NCI-H1436 (cell line): ENCODE measurements around the gene CPSF6.
"Not testable (repeated sequence)": the region's sequence is repeated elsewhere in the genome, so short reads cannot be mapped to it uniquely, and the experiment has no call there.

Experiments used
- DNase-seq: peaks from one replicate; lab custom pipeline; 2025; lab: John Stamatoyannopoulos, UW

Gene CPSF6

DNA sequence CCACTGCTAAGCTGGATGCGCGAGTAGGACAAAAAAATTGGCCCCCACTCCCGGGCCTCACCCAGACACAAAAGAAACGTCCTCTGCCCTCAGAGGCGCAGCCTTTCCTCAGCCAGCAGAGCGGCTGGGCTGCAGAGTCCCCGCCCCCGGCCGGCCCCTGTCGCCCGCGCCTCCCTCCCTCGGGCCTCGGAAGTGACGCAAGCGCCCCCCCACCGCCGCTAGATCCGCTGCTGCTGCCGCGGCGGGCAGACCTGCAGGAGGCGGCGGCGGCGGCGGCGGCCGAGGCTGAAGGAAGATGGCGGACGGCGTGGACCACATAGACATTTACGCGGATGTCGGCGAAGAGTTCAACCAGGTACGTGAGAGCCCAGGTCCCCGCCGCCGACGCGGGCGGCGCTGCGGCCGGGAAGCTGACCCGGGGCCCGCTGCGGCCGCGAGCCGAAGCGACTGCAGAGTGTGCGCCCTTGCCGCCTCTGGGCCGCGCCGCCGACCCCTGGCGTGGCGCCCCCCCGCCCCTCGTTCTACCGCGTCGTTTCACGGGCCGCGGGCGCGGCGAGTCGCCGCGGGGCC, at the start of gene CPSF6:
CPSF6 (plus strand) TSS at position 218 of the 570 bp plus-strand sequence; CDS start at position 296, 78 bp downstream.
- peak; percentile 94 for DNase-seq

DNA sequence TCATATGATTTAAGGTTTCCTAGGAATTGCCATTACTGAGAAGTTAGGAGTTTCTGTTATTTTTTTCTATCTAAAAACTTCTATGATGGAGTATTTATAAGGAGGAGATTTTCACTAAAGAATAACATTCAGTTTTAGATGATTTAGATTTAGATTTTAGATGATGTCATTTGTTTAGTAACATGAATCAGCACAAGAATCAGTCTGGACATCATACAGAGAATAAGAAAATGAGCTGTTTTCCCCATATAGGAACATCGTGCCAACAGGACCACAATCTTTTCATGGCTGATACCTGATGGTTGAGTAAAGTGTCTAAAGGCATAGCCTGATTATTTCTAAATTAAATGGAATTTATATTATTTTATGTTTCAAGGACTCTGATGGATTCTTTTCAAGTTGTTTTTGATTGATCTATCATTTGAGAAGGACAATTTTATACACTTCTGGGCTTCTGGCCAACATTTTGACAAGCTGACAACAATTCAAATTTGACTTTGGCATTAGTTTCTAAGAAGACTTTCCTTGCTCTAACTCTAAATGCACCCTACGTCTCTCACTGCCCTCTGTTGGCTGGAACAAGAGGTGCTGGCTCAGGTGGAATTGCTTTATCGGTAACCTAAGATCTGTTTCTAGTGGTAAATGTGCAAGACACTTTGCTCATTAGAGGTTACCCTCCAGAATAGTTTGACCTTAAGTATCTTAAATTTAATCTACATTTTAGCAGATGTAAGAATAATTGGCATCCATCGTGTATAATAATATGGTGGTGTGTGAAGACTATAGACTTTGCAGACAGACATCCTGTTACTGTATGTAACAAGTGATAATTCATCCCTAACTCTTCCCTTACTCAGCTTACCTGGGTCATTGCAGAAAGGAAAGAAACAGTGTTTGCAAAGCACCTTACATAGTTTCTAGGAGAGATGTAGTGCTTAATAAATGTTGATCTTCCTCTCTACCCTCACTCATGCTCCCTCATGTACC, 42.8 kb upstream of the CPSF6 start:
- no peak for DNase-seq

DNA sequence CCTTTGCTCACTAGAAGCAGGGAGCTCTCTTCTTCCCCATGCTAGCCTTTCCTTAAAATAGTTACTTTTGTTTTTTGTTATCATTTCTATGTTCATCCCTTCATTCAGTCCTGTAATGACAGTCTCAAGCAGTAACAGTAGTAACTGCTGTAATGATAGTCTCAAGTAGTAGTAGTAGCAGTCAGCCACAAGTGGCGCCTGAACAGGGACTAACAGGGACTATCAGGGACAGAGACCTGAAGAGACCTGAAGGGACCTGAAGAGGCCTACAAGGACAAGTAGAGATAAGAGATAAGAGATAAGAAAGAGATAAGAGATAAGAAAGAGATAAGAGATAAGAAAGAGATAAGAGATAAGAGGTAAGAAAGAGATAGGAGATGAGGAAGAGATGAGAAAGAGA, 39.4 kb upstream of the CPSF6 start:
- DNase-seq = not testable (repeated sequence)

DNA sequence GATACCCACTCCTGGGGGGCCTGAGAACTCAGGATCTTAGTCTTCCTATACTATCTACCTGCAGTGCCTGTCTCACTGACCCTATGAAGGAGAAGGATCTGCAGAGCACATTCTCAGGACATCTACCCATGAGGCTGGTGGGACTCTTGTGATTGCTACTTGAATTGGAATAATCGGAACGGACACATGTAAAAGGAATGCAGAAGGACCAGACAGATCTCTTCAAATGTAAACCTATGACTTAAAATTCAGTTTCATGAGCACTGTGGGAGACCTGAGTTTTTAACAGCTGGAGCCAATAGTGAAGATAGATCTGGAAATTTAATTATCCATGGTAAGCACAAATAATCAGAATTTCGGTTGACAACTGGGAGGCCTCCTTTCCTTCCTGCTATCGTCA, 35.2 kb upstream of the CPSF6 start:
- DNase-seq = no peak

- no peak for DNase-seq
Measured at GRCh38 chr12:69210661-69211060, 28.7 kb upstream of the CPSF6 start.

GRCh38 chr12:69211160-69211559, 28.2 kb upstream of the CPSF6 start:
- no peak for DNase-seq

GRCh38 chr12:69214169-69214568, 25.2 kb upstream of the CPSF6 start:
- DNase-seq = no peak

GRCh38 chr12:69225251-69225910, 14.0 kb upstream of the CPSF6 start:
- DNase-seq = no peak

DNA sequence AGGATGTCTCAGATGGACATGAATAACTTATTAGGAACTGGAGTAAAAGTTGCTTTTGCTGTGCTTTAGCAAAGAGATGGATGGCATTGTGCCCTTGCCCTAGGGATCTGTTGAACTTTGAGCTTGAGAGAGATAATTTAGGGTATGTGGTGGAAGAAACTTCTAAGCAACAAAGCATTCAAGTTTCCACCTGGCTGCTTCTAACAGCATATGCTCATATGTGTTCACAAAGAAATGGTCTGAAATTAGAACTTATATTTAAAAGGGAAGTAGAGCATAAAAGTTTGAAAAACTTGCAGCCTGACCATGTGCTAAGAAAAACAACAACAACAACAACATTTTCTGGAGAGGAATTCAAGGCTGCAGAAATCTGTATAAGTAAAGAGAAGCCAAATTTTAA, 7.9 kb upstream of the CPSF6 start:
- no peak for DNase-seq

- no peak for DNase-seq
Measured at GRCh38 chr12:69238589-69239351, 599 bp upstream of the CPSF6 start.

DNA sequence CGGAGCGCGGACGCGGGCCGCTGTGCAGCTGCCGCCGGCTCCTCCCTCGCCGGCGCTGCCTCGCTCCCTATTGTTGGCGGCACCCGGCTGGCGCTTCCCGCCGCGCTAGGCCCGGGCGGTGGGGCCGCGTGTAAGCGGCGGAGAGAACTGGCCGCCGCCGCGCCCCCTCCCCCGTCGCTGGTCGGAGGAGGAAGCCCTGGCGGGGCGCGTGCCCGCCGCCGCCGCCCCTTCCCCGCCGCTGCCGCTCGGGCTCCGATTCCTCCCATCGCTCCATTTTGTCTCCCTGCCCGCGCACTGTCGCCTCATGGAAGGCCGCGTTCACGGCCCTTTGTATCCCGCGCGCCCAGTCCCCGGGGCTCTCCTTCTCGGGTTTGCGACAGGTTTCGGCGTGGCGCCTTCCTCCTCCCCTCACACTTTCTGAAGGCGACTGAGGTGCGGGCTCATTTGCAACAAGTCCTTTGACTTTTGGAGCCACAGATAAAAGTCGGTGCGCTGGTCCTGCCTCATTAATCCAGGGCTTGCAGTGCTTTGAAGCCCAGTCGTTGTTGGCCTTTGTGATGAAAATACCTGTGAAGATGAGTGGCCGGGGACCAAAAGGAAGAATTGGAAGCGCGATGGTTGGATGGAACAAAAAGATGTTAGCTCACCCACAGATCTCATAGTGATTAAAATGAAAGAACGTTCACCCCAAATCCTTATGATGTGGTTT, 707 bp downstream of the CPSF6 start:
- peak; percentile 38 for DNase-seq

GRCh38 chr12:69240631-69240995, 1.2 kb downstream of the CPSF6 start:
- no peak for DNase-seq

DNA sequence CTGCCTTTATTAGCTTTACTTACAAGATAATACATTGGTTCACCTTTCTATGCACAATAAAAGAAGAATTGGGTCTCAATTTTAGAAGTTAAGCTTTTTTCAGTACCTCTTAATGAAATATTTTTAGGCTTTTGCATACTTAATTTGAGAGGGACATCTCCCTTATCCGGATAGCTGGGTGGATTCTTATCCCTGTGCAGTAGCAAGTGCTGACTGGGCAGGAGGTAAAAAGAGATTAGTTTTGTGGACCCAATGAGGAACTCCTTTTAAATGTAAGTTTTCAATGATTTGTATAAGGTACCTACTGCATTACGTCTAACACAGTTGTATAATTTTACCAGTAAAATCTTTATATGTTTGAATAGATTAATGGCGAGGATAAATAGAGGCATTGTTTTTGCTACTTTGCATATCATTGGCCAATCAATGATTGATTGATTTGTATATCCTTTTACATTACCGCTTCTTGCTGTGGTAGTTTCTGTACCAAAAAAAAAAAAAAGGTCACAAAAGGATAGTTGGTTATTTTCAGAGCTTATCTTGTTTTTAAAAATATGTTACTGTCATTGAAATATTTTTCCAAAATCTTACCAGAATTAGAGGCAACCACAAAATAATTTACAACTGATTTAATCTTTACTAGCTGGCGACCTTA, 2.2 kb downstream of the CPSF6 start:
- DNase-seq = no peak

- no peak for DNase-seq
Measured at GRCh38 chr12:69243099-69244084, 4.0 kb downstream of the CPSF6 start.

DNA sequence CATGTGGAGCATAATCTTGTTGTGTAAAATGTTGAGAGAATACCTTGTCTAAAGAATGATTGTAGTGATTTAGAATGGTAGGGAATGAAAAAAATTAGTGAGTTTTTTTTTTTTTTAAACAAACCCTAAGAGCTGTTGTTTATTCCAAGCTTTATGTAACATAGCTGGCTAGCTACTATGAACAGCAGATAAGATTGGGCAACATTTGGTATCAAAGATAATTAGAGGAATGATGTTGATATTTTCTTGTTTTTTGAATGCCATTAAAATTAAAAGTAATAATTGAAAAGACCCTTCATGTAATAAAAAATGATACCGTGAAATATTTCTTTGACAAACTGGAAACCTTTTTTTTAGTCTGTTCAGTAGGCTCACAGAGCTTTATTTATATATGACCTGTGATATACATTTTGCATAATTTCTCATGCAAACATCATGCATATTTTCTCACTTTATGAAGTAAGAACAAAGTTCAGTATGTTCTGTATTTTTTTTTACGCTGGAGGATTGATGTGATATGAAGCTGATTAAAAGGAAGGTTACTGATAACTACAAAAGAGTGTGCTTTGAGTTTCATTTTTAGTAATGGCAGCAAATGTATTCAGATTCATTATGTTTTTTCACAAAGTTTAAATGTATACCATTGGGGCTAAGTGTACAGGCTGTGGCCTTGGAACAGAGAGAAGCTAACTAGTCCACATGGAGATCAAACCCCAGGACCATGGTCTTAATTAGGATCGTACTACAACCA, 8.1 kb downstream of the CPSF6 start:
- no peak for DNase-seq

GRCh38 chr12:69252033-69252432, 12.7 kb downstream of the CPSF6 start:
- no peak for DNase-seq

DNA sequence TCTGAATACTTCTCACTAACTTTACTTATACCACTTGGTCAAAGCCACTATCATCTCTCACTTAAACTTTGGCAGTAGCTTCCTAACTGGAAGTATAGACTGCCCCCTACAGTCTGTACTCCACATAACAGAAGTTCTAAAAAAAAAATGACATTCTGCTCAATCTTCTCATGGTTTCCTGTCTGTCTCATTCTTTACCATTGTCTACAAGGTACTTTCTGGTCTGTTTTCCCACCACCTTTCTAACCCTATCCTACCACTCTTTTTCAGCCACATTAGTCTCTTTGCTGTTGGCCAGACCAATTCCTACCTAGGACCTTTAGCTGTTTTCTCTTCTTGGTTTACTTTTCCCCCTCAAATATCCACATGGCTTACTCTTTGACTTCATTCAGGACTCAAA, 14.7 kb downstream of the CPSF6 start:
- peak; percentile 33 for DNase-seq

GRCh38 chr12:69254862-69255261, 15.5 kb downstream of the CPSF6 start:
- no peak for DNase-seq

GRCh38 chr12:69258655-69259054, 19.3 kb downstream of the CPSF6 start:
- no peak for DNase-seq
